Activated naive CD4-positive, alpha-beta T cell treated with anti-CD3 and anti-CD28 coated beads for 36 hours (primary cell): Measurements from ENCODE around the gene FASTK. TPM values are rescaled to one million over a fixed set of nuclear protein-coding genes. Genes with fewer than 3 reads are reported as not detected.

Experiments
- CTCF ChIA-PET: fragments of 350-600 bp; sonication (Branson Sonifier 250); formaldehyde crosslinking; loops from one replicate; lab custom pipeline; 2021; ENCODE audit warnings: antibody characterized with exemption; lab: Charles Lee
- DNase-seq: peaks from one replicate; pipeline ENCODE4 v3.0.0-alpha.2; 2020
- H3K27ac Mint-ChIP-seq: one replicate; pipeline ENCODE4 v1.8.0; 2021; ENCODE audit warnings: mild to moderate bottlenecking, mixed read lengths
- H3K27me3 Mint-ChIP-seq: one replicate; pipeline ENCODE4 v1.8.0; 2021; ENCODE audit warnings: low read depth, mixed read lengths
- H3K36me3 Mint-ChIP-seq: one replicate; pipeline ENCODE4 v1.8.0; 2021; ENCODE audit warnings: low read depth, mixed read lengths
- H3K4me1 Mint-ChIP-seq: one replicate; pipeline ENCODE4 v1.8.0; 2021; ENCODE audit warnings: low read depth, mixed read lengths
- H3K4me3 Mint-ChIP-seq: one replicate; pipeline ENCODE4 v1.8.0; 2021; ENCODE audit warnings: mild to moderate bottlenecking, moderate library complexity, mixed read lengths
- H3K9me3 Mint-ChIP-seq: one replicate; pipeline ENCODE4 v1.8.0; 2021; ENCODE audit warnings: mixed read lengths
- intact Hi-C: fragments of 100-400 bp; cut with micrococcal nuclease; formaldehyde crosslinking; loops from one replicate; pipeline ENCODE4 v1.15.1; 2023
- total RNA-seq, 2 experiments: library from RNA; stranded (reverse); gene quantifications; one replicate each; pipeline ENCODE4 v1.2.3, GENCODE V29; 2021

Gene FASTK
- total RNA-seq, 2 experiments from 2014 or later = 43.6 to 45.7 TPM

GRCh38 chr7:151083071-151083823 lies 2.6 kb upstream of the FASTK start, which contains the start of gene TMUB1:
Gene TMUB1 (minus strand): TSS chr7:151083493. CDS start chr7:151082563, 930 bp downstream.
- intact Hi-C loops = loop anchor here (1.0 to 10.0 kb wide), 6 partner anchors 70 to 1208 kb away; partner anchors contain the start of genes ABCF2, ACTR3C, ATP6V0E2 and LRRC61
- H3K4me1 Mint-ChIP-seq = peaks cover 38% of the 10 kb centered on the region
- peaks cover 7% of the 10 kb centered on the region for H3K27me3 Mint-ChIP-seq
- peak; percentile 78 for DNase-seq
- H3K4me3 Mint-ChIP-seq = peak within 1 kb of the TSS; percentile 86
- CTCF ChIA-PET = interaction anchor here (0.6 to 2.3 kb wide), 5 partner anchors 9 to 82 kb away, joined by 3 to 6 read pairs (median 3); no protein-coding TSS in a partner anchor
- H3K9me3 Mint-ChIP-seq = no peaks in the 10 kb centered on the region
- peaks cover 7% of the 10 kb centered on the region for H3K36me3 Mint-ChIP-seq
- H3K27ac Mint-ChIP-seq = peak within 1 kb of the TSS; percentile 86

GRCh38 chr7:151082141-151083070 lies 1.8 kb upstream of the FASTK start:
- intact Hi-C loops = loop anchor here (1.0 to 10.0 kb wide), 6 partner anchors 69 to 1208 kb away; partner anchors contain the start of genes ABCF2, ACTR3C, ATP6V0E2 and LRRC61
- CTCF ChIA-PET = interaction anchor here (0.6 to 2.3 kb wide), 5 partner anchors 10 to 366 kb away, joined by 3 to 6 read pairs (median 3); no protein-coding TSS in a partner anchor
- H3K4me1 Mint-ChIP-seq = peaks cover 39% of the 10 kb centered on the region

GRCh38 chr7:151081170-151082101 lies 827 bp upstream of the FASTK start:
- no peaks in the 10 kb centered on the region for H3K9me3 Mint-ChIP-seq
- intact Hi-C loops = loop anchor here (2.0 to 10.0 kb wide), 5 partner anchors 63 to 1207 kb away; partner anchors contain the start of genes ACTR3C, ATP6V0E2, LRRC61 and ZNF775
- peaks cover 7% of the 10 kb centered on the region for H3K27me3 Mint-ChIP-seq
- peaks cover 39% of the 10 kb centered on the region for H3K4me1 Mint-ChIP-seq
- DNase-seq = no peak
- peaks cover 7% of the 10 kb centered on the region for H3K36me3 Mint-ChIP-seq
- peak overlapping the region; percentile 86 for H3K4me3 Mint-ChIP-seq
- H3K27ac Mint-ChIP-seq = peak overlapping the region; percentile 73
- CTCF ChIA-PET = interaction anchor here (0.6 to 1.2 kb wide), 3 partner anchors 31 to 569 kb away, joined by 3 to 6 read pairs (median 4); no protein-coding TSS in a partner anchor

More at GRCh38 chr7:151082141-151083070, 1.8 kb upstream of the FASTK start:
- Mint-ChIP-seq H3K4me3 (peak overlapping the region; percentile 86), H3K9me3 (no peaks in the 10 kb centered on the region), H3K27me3 (peaks cover 7% of the 10 kb centered on the region), H3K36me3 (peaks cover 7% of the 10 kb centered on the region), H3K27ac (peak overlapping the region; percentile 86)
- DNase-seq = no peak

- Mint-ChIP-seq H3K27ac (peak overlapping the region; percentile 68), H3K9me3 (no peaks in the 10 kb centered on the region), H3K4me1 (peaks cover 32% of the 10 kb centered on the region), H3K4me3 (peak overlapping the region; percentile 84), H3K36me3 (peaks cover 7% of the 10 kb centered on the region), H3K27me3 (peaks cover 4% of the 10 kb centered on the region)
- intact Hi-C loops = loop anchor here (1.0 to 10.0 kb wide), 7 partner anchors 22 to 1205 kb away; partner anchors contain the start of genes ABCB8, ACTR3C, ATP6V0E2 and LRRC61
- no peak for DNase-seq
- CTCF ChIA-PET = interaction anchor here (1.2 kb wide), 1 partner anchor 32 kb away, joined by 6 read pairs; no protein-coding TSS in a partner anchor
Observed at GRCh38 chr7:151080067-151080521, 515 bp downstream of the FASTK start.

DNA sequence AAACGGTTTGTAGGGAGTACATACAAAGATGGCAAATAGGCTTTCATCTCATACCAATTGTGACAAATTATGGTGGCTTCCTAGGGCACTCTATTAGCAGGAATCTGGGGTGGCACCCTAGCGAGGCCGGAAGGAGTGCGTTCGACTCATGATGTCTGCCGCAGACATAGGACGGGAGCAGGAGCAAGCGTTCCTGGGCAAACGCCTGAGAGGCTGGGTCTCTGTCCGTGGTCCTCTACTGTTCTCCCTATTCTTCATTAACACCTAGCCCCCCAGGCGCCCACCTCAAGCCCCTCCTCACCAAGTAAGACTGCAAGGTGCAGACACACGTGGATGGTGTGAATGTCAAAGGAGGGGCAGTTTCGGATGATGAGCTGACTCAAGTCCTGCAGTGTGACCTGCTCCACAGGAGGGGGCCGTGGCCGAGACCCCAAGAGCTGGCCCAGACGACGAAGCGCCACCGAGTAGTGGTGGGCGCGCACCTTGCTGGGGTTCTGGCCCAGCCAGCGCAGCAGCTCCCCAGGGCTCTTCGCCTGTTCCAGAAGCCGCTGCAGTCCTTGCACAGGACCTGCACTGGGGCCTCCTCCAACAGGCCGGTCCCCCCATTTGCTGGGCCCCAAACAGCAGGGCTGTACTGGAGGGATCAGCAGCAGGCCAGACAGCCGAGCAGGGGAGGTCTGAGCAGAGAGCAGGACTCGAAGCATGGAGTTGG lies 1.3 kb downstream of the FASTK start:
- CTCF ChIA-PET = no interaction called here
- Mint-ChIP-seq H3K4me3 (peak overlapping the region; percentile 84), H3K36me3 (peaks cover 9% of the 10 kb centered on the region), H3K27me3 (no peaks in the 10 kb centered on the region), H3K9me3 (no peaks in the 10 kb centered on the region), H3K4me1 (peaks cover 30% of the 10 kb centered on the region), H3K27ac (peak overlapping the region; percentile 36)
- intact Hi-C loops = no loop called here
- DNase-seq = no peak

GRCh38 chr7:151078233-151079040 lies 2.2 kb downstream of the FASTK start:
- Mint-ChIP-seq H3K4me1 (peaks cover 30% of the 10 kb centered on the region), H3K9me3 (no peaks in the 10 kb centered on the region), H3K36me3 (peaks cover 10% of the 10 kb centered on the region), H3K4me3 (peak overlapping the region; percentile 84), H3K27me3 (no peaks in the 10 kb centered on the region), H3K27ac (peak overlapping the region; percentile 35)
- no peak for DNase-seq
- CTCF ChIA-PET = interaction anchor here (0.7 to 0.9 kb wide), 2 partner anchors 12 to 91 kb away, joined by 3 read pairs; no protein-coding TSS in a partner anchor
- intact Hi-C loops = no loop called here

- Mint-ChIP-seq H3K9me3 (no peaks in the 10 kb centered on the region), H3K27me3 (no peaks in the 10 kb centered on the region), H3K4me3 (peak overlapping the region; percentile 47), H3K4me1 (peaks cover 28% of the 10 kb centered on the region), H3K27ac (peak overlapping the region; percentile 35), H3K36me3 (peaks cover 10% of the 10 kb centered on the region)
- CTCF ChIA-PET = interaction anchor here (0.7 to 0.9 kb wide), 2 partner anchors 13 to 91 kb away, joined by 3 read pairs; no protein-coding TSS in a partner anchor
- no peak for DNase-seq
- intact Hi-C loops = no loop called here
Observed at GRCh38 chr7:151077705-151078232, 2.8 kb downstream of the FASTK start.

- H3K9me3 Mint-ChIP-seq = no peaks in the 10 kb centered on the region
- H3K4me3 Mint-ChIP-seq = no peak overlapping the region
- CTCF ChIA-PET = interaction anchor here (0.8 kb wide), 1 partner anchor 37 kb away, joined by 3 read pairs; no protein-coding TSS in a partner anchor
- peaks cover 10% of the 10 kb centered on the region for H3K36me3 Mint-ChIP-seq
- H3K27ac Mint-ChIP-seq = no peak overlapping the region
- no peaks in the 10 kb centered on the region for H3K27me3 Mint-ChIP-seq
- peaks cover 23% of the 10 kb centered on the region for H3K4me1 Mint-ChIP-seq
- intact Hi-C loops = no loop called here
- no peak for DNase-seq
Observed at GRCh38 chr7:151076863-151077704, 3.5 kb downstream of the FASTK start.

DNA sequence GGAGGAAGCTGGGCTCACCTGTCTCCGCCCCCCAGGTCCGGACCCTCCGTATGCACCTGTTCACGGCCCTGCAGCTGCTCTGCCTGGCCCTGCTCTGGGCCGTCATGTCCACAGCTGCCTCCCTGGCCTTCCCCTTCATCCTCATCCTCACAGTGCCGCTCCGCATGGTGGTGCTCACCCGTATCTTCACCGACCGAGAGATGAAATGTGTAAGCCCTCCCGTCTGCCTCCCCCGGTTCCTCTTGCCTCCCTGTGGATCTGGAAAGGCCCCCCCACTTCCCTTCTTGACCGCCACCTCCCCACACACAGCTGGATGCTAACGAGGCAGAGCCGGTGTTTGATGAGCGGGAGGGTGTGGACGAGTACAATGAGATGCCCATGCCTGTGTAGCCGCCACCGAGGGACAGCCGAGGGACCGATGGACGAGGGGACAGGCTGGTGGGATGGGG lies 4.6 kb downstream of the FASTK start:
- H3K4me1 Mint-ChIP-seq = peaks cover 18% of the 10 kb centered on the region
- H3K36me3 Mint-ChIP-seq = peaks cover 9% of the 10 kb centered on the region
- no peaks in the 10 kb centered on the region for H3K9me3 Mint-ChIP-seq
- CTCF ChIA-PET = interaction anchor here (1.0 kb wide), 1 partner anchor 34 kb away, joined by 3 read pairs; no protein-coding TSS in a partner anchor
- H3K27ac Mint-ChIP-seq = no peak overlapping the region
- no peak for DNase-seq
- no peaks in the 10 kb centered on the region for H3K27me3 Mint-ChIP-seq
- H3K4me3 Mint-ChIP-seq = no peak overlapping the region
- intact Hi-C loops = no loop called here
